K562 (cell line): ENCODE data around the gene APC2. TPM values are rescaled to one million over a fixed set of nuclear protein-coding genes. Genes with fewer than 3 reads are reported as not detected.
A peak's percentile ranks its signal among the peaks of the same experiment; 100 is the strongest.

Experiments used
- CBX3 ChIP-seq, 2 experiments: IDR thresholded peaks; 1 replicate in 1 of 2; 2 replicates in 1 of 2; pipeline ENCODE4 v1.6.1; 2012; ENCODE audit warnings: inconsistent platforms in 2 of 2, low read length in 2 of 2, borderline replicate concordance in 1 of 2, control low read depth in 1 of 2
- ETV6 ChIP-seq, 3 experiments: fragments of 150-350 bp in 1 of 3; sonication (generic) in 1 of 3; formaldehyde crosslinking in 1 of 3; IDR thresholded peaks; 2 replicates each; pipeline versions ENCODE4 v1.6.1 to v1.8.0; 2014 to 2022; ENCODE audit warnings: borderline replicate concordance in 2 of 3, low read depth in 2 of 3, antibody characterized with exemption in 1 of 3, low read length in 1 of 3, mild to moderate bottlenecking in 1 of 3, missing genetic modification reagents in 1 of 3
- HCFC1 ChIP-seq: IDR thresholded peaks from 2 replicates; pipeline ENCODE4 v1.6.1; 2012; ENCODE audit warnings: low read depth, low read length, improper control_type of control experiment
- MEF2D ChIP-seq: conservative IDR thresholded peaks from 2 replicates; pipeline ENCODE4 v1.6.1; 2016; ENCODE audit warnings: low read depth, missing genetic modification characterization, missing compliant biosample characterization
- NFXL1 ChIP-seq: fragments of 450-650 bp; formaldehyde crosslinking; IDR thresholded peaks from 2 replicates; pipeline ENCODE4 v1.4.0; 2021; ENCODE audit warnings: mild to moderate bottlenecking
- PHF21A ChIP-seq: fragments of 450-650 bp; IDR thresholded peaks from 2 replicates; pipeline ENCODE4 v1.6.1; 2017; ENCODE audit warnings: low read depth, borderline replicate concordance
- PTRF ChIP-seq: fragments of 450-650 bp; IDR thresholded peaks from 2 replicates; pipeline ENCODE4 v1.6.1; 2016; ENCODE audit warnings: mild to moderate bottlenecking, missing genetic modification characterization, missing compliant biosample characterization
- RBM39 ChIP-seq: fragments of 200-400 bp; formaldehyde crosslinking; optimal IDR thresholded peaks from 2 replicates; pipeline ENCODE3; 2018; ENCODE audit warnings: low read depth, low read length
- SP1 ChIP-seq: sonication (generic); formaldehyde crosslinking; IDR thresholded peaks from 2 replicates; pipeline ENCODE4 v1.8.1; 2022; ENCODE audit warnings: mild to moderate bottlenecking, missing genetic modification reagents
- STAT5B ChIP-seq: fragments of 250-450 bp; sonication (Bioruptor Pico); IDR thresholded peaks from 2 replicates; pipeline ENCODE4 v1.8.0; 2021; ENCODE audit warnings: mild to moderate bottlenecking, inconsistent platforms
- TBP ChIP-seq: optimal IDR thresholded peaks from 2 replicates; pipeline ENCODE3; 2011; ENCODE audit warnings: low read depth, low read length, improper control_type of control experiment
- U2AF1 ChIP-seq: fragments of 200-400 bp; formaldehyde crosslinking; optimal IDR thresholded peaks from 2 replicates; pipeline ENCODE3; 2017; ENCODE audit warnings: mild to moderate bottlenecking, low read depth, low read length, moderate library complexity
- ZNF408 ChIP-seq: fragments of 250-450 bp; sonication (Bioruptor Pico); IDR thresholded peaks from 2 replicates; pipeline ENCODE4 v1.4.0; 2020; ENCODE audit warnings: low read depth, mild to moderate bottlenecking, moderate library complexity
- ZNF780A ChIP-seq: fragments of 250-450 bp; sonication (Bioruptor Pico); IDR thresholded peaks from 2 replicates; pipeline ENCODE4 v1.5.0; 2021; ENCODE audit warnings: mild to moderate bottlenecking
- ZNF79 ChIP-seq: fragments of 250-450 bp; sonication (Bioruptor Pico); IDR thresholded peaks from 2 replicates; pipeline ENCODE4 v1.4.0; 2020; ENCODE audit warnings: low read depth, mild to moderate bottlenecking, moderate library complexity
- polyA plus RNA-seq, 8 experiments: library from polyadenylated mRNA; depleted of rRNA in 4 of 8; stranded (reverse) in 5 of 8; unstranded in 3 of 8; fragments of >200 nt; fragmentation: Nextera tagmentation in 2 of 8; fragmentation: Illumina TruSeq in 1 of 8; extraction: Ambion mirVana in 2 of 8; extraction: Trizol in 1 of 8; gene quantifications; 2 replicates each; pipeline versions ENCODE4 v1.2.1 to v1.2.3, GENCODE V29; 2011 to 2014; ENCODE audit warnings: inconsistent platforms in 1 of 8, missing spikeins in 1 of 8
- total RNA-seq, 7 experiments: library from RNA; depleted of rRNA in 6 of 7; stranded (reverse); fragments of >200 nt in 6 of 7; fragmentation: Illumina TruSeq in 2 of 7; extraction: Trizol in 2 of 7; gene quantifications; 2 replicates each; pipeline versions ENCODE4 v1.2.1 to v1.2.3, GENCODE V29; 2011 to 2021; ENCODE audit warnings: low replicate concordance in 1 of 7
- TF ChIP-seq, protein P1 (sequence below): sonication (generic); formaldehyde crosslinking; IDR thresholded peaks from 2 replicates; pipeline ENCODE4 v1.4.0; 2020; ENCODE audit warnings: mild to moderate bottlenecking, missing genetic modification reagents
- TF ChIP-seq, protein P2 (sequence below): fragments of 450-650 bp; formaldehyde crosslinking; IDR thresholded peaks from 2 replicates; pipeline ENCODE4 v1.4.0; 2020; ENCODE audit warnings: mild to moderate bottlenecking, moderate library complexity
- TF ChIP-seq, protein P3 (sequence below): fragments of 250-450 bp; sonication (Bioruptor Pico); IDR thresholded peaks from 2 replicates; pipeline ENCODE4 v1.5.0; 2020; ENCODE audit warnings: mild to moderate bottlenecking, borderline replicate concordance
- TF ChIP-seq, protein P4 (sequence below): fragments of 450-650 bp; IDR thresholded peaks from 2 replicates; pipeline ENCODE4 v1.6.1; 2016; ENCODE audit warnings: antibody characterized with exemption
- TF ChIP-seq, protein P5 (sequence below): fragments of 250-450 bp; sonication (Bioruptor Pico); IDR thresholded peaks from 2 replicates; pipeline ENCODE4 v1.8.0; 2021; ENCODE audit warnings: moderate library complexity, mild to moderate bottlenecking, inconsistent platforms

The APC2 gene
- total and polyA plus RNA-seq, 9 of the 15 experiments (the other 6 are each of a cell fraction or from before 2014, with no cell fraction given), result 0.01 to 0.40 (median 0.05) TPM; not detected in 3

DNA sequence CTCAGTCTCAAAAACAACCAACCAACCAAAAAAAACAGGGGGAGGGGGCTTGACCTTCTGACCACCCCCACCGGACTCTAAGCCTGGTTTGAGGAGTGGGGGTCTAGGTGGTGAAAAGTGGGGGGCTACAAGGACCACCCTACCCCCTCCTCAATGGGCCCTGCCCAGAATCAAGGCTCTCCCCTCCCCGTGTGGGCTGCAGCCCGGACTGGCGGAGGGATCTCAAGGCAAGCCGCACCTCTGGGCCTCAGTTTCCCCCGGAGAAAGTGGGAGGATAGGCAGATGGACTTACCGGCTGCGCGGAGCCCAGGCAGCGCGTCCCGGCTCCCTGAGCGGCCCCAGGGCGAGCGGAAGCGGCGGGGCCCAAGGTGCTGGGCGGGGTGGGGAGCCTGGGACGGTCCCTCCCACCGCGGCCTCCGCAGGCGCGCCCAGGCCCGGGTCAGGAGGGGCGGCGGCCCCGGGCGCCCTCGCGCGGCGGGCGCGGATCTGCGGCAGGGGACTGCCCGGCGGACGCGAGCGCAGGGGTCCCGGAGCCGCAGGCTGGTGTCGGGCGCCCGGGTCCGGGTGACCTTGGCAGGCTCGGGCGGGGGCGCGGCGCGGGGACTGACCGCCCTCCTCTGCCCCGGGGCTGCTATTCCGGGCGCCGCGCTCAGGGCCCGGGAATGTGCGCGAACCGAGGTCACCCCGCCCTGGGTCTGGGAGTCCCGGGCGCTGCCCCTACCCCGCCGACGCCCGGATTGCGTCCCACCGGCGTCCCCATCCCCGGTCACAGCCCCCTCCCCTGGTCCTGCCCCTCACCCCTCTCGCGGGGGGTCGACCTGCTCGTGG lies 63.0 kb downstream of the APC2 start, which contains the start of gene ADAMTSL5 (continued):
- TF ChIP-seq, protein P1, sequence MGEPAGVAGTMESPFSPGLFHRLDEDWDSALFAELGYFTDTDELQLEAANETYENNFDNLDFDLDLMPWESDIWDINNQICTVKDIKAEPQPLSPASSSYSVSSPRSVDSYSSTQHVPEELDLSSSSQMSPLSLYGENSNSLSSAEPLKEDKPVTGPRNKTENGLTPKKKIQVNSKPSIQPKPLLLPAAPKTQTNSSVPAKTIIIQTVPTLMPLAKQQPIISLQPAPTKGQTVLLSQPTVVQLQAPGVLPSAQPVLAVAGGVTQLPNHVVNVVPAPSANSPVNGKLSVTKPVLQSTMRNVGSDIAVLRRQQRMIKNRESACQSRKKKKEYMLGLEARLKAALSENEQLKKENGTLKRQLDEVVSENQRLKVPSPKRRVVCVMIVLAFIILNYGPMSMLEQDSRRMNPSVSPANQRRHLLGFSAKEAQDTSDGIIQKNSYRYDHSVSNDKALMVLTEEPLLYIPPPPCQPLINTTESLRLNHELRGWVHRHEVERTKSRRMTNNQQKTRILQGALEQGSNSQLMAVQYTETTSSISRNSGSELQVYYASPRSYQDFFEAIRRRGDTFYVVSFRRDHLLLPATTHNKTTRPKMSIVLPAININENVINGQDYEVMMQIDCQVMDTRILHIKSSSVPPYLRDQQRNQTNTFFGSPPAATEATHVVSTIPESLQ (CRISPR knock-in tag), result no peak
- TF ChIP-seq SP1 (peak; percentile 45; the same call in 1 of the 2 replicates), PTRF (tag) (no peak), NFXL1 (CRISPR knock-in tag) (no peak), HCFC1 (no peak), ZNF780A (no peak), ETV6 (IDR thresholded peaks at IDR 0.05; ENCODE audit: borderline replicate concordance in 1 of 2, low read depth in 2 of 2, low read length in 1 of 2) (no peak), ETV6 (CRISPR knock-in tag; IDR thresholded peaks at IDR 0.05; ENCODE audit: borderline replicate concordance) (no peak), MEF2D (no peak), STAT5B (CRISPR knock-in tag) (no peak), CBX3 (IDR thresholded peaks at IDR 0.05; ENCODE audit: borderline replicate concordance in 1 of 2, low read length in 2 of 2) (0 out of 3 replicates have a peak, but pooled peaks of 1 of the 2 experiments have one; percentile 59), PHF21A (0 out of 2 replicates have a peak, but pooled peaks have one; percentile 12), ZNF79 (CRISPR knock-in tag) (no peak), ZNF408 (CRISPR knock-in tag) (no peak), TBP (no peak), RBM39 (no peak), U2AF1 (no peak)
- TF ChIP-seq, protein P2, sequence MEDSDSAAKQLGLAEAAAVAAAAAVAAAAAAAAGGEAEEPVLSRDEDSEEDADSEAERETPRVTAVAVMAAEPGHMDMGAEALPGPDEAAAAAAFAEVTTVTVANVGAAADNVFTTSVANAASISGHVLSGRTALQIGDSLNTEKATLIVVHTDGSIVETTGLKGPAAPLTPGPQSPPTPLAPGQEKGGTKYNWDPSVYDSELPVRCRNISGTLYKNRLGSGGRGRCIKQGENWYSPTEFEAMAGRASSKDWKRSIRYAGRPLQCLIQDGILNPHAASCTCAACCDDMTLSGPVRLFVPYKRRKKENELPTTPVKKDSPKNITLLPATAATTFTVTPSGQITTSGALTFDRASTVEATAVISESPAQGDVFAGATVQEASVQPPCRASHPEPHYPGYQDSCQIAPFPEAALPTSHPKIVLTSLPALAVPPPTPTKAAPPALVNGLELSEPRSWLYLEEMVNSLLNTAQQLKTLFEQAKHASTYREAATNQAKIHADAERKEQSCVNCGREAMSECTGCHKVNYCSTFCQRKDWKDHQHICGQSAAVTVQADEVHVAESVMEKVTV (CRISPR knock-in tag), result no peak
- TF ChIP-seq, protein P3, sequence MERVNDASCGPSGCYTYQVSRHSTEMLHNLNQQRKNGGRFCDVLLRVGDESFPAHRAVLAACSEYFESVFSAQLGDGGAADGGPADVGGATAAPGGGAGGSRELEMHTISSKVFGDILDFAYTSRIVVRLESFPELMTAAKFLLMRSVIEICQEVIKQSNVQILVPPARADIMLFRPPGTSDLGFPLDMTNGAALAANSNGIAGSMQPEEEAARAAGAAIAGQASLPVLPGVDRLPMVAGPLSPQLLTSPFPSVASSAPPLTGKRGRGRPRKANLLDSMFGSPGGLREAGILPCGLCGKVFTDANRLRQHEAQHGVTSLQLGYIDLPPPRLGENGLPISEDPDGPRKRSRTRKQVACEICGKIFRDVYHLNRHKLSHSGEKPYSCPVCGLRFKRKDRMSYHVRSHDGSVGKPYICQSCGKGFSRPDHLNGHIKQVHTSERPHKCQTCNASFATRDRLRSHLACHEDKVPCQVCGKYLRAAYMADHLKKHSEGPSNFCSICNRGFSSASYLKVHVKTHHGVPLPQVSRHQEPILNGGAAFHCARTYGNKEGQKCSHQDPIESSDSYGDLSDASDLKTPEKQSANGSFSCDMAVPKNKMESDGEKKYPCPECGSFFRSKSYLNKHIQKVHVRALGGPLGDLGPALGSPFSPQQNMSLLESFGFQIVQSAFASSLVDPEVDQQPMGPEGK (CRISPR knock-in tag), result no peak
- TF ChIP-seq, protein P4, sequence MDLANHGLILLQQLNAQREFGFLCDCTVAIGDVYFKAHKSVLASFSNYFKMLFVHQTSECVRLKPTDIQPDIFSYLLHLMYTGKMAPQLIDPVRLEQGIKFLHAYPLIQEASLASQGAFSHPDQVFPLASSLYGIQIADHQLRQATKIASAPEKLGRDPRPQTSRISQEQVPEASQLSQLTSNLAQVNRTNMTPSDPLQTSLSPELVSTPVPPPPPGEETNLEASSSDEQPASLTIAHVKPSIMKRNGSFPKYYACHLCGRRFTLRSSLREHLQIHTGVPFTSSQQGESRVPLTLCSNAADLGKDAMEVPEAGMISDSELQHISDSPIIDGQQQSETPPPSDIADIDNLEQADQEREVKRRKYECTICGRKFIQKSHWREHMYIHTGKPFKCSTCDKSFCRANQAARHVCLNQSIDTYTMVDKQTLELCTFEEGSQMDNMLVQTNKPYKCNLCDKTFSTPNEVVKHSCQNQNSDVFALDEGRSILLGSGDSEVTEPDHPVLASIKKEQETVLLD, result 0 out of 2 replicates have a peak, but pooled peaks have one; percentile 39
- TF ChIP-seq, protein P5, sequence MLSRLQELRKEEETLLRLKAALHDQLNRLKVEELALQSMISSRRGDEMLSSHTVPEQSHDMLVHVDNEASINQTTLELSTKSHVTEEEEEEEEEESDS (CRISPR knock-in tag), result no peak
